ENCODE results near the gene GAB3.

DNA sequence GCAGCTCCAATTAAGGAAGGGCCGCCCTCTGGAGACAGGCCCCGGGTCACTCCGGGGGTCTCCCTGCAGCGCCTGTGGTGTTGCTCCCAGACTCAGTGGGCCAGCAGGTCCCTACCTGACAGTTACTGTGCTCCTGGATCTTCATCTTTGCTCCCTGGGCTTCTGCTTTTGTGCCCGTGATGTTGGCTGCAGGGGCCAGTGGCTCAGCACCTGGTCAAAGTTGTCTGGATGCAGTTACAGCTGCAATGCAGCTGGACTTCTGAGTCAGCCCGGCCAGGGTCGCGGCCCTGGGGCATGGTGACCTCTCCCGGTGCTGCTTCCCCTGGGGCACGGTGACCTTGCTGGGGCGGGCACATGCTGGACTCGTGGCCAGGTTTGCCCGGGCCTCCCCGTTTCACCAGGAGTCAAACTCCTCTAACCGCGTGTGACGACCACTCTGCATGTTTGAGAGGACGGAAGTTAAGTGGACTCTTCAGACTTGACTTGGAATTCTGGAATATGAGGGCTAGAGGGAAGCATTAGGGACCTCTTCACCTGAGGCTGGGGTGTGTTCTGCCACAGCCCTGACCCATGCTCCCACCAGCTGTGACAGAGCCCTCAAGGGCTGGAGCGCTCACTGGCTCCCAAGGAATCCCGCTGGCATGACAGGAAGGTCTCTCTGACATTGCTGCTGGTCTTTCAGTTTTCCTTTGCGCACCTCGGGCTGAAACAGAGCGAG is 101.2 kb downstream of the GAB3 start:
- TF ChIP-seq, protein P1, sequence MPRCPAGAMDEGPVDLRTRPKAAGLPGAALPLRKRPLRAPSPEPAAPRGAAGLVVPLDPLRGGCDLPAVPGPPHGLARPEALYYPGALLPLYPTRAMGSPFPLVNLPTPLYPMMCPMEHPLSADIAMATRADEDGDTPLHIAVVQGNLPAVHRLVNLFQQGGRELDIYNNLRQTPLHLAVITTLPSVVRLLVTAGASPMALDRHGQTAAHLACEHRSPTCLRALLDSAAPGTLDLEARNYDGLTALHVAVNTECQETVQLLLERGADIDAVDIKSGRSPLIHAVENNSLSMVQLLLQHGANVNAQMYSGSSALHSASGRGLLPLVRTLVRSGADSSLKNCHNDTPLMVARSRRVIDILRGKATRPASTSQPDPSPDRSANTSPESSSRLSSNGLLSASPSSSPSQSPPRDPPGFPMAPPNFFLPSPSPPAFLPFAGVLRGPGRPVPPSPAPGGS (IDR thresholded peaks at IDR 0.05): no peak
- TF ChIP-seq, protein P2, sequence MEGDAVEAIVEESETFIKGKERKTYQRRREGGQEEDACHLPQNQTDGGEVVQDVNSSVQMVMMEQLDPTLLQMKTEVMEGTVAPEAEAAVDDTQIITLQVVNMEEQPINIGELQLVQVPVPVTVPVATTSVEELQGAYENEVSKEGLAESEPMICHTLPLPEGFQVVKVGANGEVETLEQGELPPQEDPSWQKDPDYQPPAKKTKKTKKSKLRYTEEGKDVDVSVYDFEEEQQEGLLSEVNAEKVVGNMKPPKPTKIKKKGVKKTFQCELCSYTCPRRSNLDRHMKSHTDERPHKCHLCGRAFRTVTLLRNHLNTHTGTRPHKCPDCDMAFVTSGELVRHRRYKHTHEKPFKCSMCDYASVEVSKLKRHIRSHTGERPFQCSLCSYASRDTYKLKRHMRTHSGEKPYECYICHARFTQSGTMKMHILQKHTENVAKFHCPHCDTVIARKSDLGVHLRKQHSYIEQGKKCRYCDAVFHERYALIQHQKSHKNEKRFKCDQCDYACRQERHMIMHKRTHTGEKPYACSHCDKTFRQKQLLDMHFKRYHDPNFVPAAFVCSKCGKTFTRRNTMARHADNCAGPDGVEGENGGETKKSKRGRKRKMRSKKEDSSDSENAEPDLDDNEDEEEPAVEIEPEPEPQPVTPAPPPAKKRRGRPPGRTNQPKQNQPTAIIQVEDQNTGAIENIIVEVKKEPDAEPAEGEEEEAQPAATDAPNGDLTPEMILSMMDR (IDR thresholded peaks at IDR 0.05): no peak
- TF ChIP-seq RAD21 (conservative IDR thresholded peaks at IDR 0.05 in 1 of 2, IDR thresholded peaks at IDR 0.05 in 1 of 2): no peak
- TF ChIP-seq PHF8 (IDR thresholded peaks at IDR 0.05; ENCODE audit: borderline replicate concordance, low read depth): no peak
- TF ChIP-seq GATA3 (IDR thresholded peaks at IDR 0.05; ENCODE audit: borderline replicate concordance): no peak
- no peak for TF ChIP-seq SREBF2 (IDR thresholded peaks at IDR 0.05)
- TF ChIP-seq NR3C1 (IDR thresholded peaks at IDR 0.05): no peak
- TF ChIP-seq HDAC2 (IDR thresholded peaks at IDR 0.05): no peak
- no peak for TF ChIP-seq FOSB (CRISPR knock-in tag; IDR thresholded peaks at IDR 0.05)
- no peak for TF ChIP-seq POLR2A (IDR thresholded peaks at IDR 0.05; ENCODE audit: low read length)
- no peak for TF ChIP-seq ZFP36 (IDR thresholded peaks at IDR 0.05; ENCODE audit: borderline replicate concordance, partially characterized antibody)

Data from A549 (cell line).